GM21390 (cell line): ENCODE results near the gene MAPK11.

ENCODE experiments used
- ATAC-seq: cut with Tn5 transposase; IDR thresholded peaks from one replicate; pipeline ENCODE4 v1.9.1; 2021; ENCODE audit not compliant: unreplicated experiment

MAPK11 gene

GRCh38 chr22:50226063-50226874 is 43.9 kb downstream of the MAPK11 start:
- no peak for ATAC-seq

GRCh38 chr22:50225200-50225969 is 44.8 kb downstream of the MAPK11 start:
- no peak for ATAC-seq

GRCh38 chr22:50224071-50224470 is 46.1 kb downstream of the MAPK11 start:
- no peak for ATAC-seq

- no peak for ATAC-seq
Measured at GRCh38 chr22:50222508-50222907, 47.7 kb downstream of the MAPK11 start.

GRCh38 chr22:50221410-50222300 is 48.5 kb downstream of the MAPK11 start:
- no peak for ATAC-seq

- ATAC-seq: no peak
Measured at GRCh38 chr22:50220603-50221409, 49.4 kb downstream of the MAPK11 start.

GRCh38 chr22:50219800-50220602 is 50.2 kb downstream of the MAPK11 start:
- ATAC-seq: no peak

- ATAC-seq: no peak
Measured at GRCh38 chr22:50218996-50219727, 51.0 kb downstream of the MAPK11 start.

GRCh38 chr22:50218153-50218995 is 51.8 kb downstream of the MAPK11 start:
- ATAC-seq: no peak

GRCh38 chr22:50217543-50218152 is 52.5 kb downstream of the MAPK11 start:
- no peak for ATAC-seq

GRCh38 chr22:50216684-50217520 is 53.3 kb downstream of the MAPK11 start:
- no peak for ATAC-seq

GRCh38 chr22:50216055-50216683 is 54.0 kb downstream of the MAPK11 start:
- ATAC-seq: no peak

GRCh38 chr22:50215297-50216054 is 54.7 kb downstream of the MAPK11 start:
- no peak for ATAC-seq
